H1 (cell line): ENCODE results near the gene ELF4. TPM values are rescaled to one million over a fixed set of nuclear protein-coding genes. Genes with fewer than 3 reads are reported as not detected.

ENCODE experiments used
- BRCA1 ChIP-seq: IDR thresholded peaks from 2 replicates; pipeline ENCODE4 v1.6.1; 2012; ENCODE audit warnings: low read depth, low read length, improper control_type of control experiment
- CREB1 ChIP-seq: IDR thresholded peaks from 2 replicates; pipeline ENCODE4 v1.6.1; 2012; ENCODE audit warnings: inconsistent platforms
- EGR1 ChIP-seq: IDR thresholded peaks from 2 replicates; pipeline ENCODE4 v1.6.1; 2011; ENCODE audit warnings: low read depth, low read length, borderline replicate concordance
- PHF8 ChIP-seq: fragments of 200-600 bp; sonication (generic); conservative IDR thresholded peaks from 2 replicates; pipeline ENCODE4 v1.7.1; 2012; ENCODE audit warnings: low read depth, mild to moderate bottlenecking, inconsistent platforms, low read length, moderate library complexity
- SIX5 ChIP-seq: IDR thresholded peaks from 2 replicates; pipeline ENCODE4 v1.6.1; 2011; ENCODE audit warnings: mild to moderate bottlenecking, low read depth, low read length
- SP4 ChIP-seq: IDR thresholded peaks from 2 replicates; pipeline ENCODE4 v1.6.1; 2012; ENCODE audit warnings: low read length, inconsistent platforms
- polyA plus RNA-seq, 7 experiments: library from polyadenylated mRNA; depleted of rRNA in 3 of 7; stranded (reverse) in 5 of 7; unstranded in 2 of 7; fragments of >200 nt in 5 of 7; fragments of 200-250 nt in 2 of 7; gene quantifications; 1 replicate in 5 of 7; 2 replicates in 1 of 7; 4 replicates in 1 of 7; pipeline versions ENCODE4 v1.2.1 to v1.2.3, GENCODE V29; 2011 to 2013; ENCODE audit warnings: missing spikeins in 2 of 7, mixed read lengths in 2 of 7
- total RNA-seq: library from RNA; stranded (reverse); fragmentation: NEBNext Ultra II Directional; extraction: Animal tissue kit (Norgen Biotek cat#: 25700); gene quantifications from 2 replicates; pipeline ENCODE4 v1.2.1, GENCODE V29; 2021
- TF ChIP-seq, protein P1 (sequence below): fragments of 300-600 bp; sonication (generic); IDR thresholded peaks from 2 replicates; pipeline ENCODE4 v1.7.1; 2012; ENCODE audit warnings: low read length, moderate library complexity, mild to moderate bottlenecking, inconsistent platforms; ENCODE audit not compliant: insufficient replicate concordance

The ELF4 gene
- total and polyA plus RNA-seq, 2 of the 8 experiments (the other 6 are each of a cell fraction or from before 2014, with no cell fraction given), result 1.8 to 2.0 TPM

DNA sequence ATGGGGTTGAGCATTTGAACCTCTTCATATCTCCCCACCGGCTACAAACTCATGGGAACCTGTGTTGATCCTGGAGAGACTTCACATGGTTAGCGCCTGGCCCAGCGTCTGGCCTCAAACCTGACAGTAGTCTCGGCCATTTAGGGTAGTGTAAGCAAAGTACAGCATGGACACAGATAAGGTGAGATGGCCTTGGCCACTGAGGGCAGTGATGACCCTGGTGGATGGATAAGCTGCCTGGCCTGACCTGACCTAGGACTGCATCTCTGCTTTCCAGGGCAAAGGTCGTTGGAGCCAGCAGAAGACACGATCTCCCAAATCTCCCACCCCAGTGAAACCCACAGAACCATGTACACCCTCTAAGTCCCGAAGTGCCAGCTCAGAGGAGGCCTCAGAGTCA, 76.1 kb downstream of the ELF4 start (continued):
- TF ChIP-seq, protein P1, sequence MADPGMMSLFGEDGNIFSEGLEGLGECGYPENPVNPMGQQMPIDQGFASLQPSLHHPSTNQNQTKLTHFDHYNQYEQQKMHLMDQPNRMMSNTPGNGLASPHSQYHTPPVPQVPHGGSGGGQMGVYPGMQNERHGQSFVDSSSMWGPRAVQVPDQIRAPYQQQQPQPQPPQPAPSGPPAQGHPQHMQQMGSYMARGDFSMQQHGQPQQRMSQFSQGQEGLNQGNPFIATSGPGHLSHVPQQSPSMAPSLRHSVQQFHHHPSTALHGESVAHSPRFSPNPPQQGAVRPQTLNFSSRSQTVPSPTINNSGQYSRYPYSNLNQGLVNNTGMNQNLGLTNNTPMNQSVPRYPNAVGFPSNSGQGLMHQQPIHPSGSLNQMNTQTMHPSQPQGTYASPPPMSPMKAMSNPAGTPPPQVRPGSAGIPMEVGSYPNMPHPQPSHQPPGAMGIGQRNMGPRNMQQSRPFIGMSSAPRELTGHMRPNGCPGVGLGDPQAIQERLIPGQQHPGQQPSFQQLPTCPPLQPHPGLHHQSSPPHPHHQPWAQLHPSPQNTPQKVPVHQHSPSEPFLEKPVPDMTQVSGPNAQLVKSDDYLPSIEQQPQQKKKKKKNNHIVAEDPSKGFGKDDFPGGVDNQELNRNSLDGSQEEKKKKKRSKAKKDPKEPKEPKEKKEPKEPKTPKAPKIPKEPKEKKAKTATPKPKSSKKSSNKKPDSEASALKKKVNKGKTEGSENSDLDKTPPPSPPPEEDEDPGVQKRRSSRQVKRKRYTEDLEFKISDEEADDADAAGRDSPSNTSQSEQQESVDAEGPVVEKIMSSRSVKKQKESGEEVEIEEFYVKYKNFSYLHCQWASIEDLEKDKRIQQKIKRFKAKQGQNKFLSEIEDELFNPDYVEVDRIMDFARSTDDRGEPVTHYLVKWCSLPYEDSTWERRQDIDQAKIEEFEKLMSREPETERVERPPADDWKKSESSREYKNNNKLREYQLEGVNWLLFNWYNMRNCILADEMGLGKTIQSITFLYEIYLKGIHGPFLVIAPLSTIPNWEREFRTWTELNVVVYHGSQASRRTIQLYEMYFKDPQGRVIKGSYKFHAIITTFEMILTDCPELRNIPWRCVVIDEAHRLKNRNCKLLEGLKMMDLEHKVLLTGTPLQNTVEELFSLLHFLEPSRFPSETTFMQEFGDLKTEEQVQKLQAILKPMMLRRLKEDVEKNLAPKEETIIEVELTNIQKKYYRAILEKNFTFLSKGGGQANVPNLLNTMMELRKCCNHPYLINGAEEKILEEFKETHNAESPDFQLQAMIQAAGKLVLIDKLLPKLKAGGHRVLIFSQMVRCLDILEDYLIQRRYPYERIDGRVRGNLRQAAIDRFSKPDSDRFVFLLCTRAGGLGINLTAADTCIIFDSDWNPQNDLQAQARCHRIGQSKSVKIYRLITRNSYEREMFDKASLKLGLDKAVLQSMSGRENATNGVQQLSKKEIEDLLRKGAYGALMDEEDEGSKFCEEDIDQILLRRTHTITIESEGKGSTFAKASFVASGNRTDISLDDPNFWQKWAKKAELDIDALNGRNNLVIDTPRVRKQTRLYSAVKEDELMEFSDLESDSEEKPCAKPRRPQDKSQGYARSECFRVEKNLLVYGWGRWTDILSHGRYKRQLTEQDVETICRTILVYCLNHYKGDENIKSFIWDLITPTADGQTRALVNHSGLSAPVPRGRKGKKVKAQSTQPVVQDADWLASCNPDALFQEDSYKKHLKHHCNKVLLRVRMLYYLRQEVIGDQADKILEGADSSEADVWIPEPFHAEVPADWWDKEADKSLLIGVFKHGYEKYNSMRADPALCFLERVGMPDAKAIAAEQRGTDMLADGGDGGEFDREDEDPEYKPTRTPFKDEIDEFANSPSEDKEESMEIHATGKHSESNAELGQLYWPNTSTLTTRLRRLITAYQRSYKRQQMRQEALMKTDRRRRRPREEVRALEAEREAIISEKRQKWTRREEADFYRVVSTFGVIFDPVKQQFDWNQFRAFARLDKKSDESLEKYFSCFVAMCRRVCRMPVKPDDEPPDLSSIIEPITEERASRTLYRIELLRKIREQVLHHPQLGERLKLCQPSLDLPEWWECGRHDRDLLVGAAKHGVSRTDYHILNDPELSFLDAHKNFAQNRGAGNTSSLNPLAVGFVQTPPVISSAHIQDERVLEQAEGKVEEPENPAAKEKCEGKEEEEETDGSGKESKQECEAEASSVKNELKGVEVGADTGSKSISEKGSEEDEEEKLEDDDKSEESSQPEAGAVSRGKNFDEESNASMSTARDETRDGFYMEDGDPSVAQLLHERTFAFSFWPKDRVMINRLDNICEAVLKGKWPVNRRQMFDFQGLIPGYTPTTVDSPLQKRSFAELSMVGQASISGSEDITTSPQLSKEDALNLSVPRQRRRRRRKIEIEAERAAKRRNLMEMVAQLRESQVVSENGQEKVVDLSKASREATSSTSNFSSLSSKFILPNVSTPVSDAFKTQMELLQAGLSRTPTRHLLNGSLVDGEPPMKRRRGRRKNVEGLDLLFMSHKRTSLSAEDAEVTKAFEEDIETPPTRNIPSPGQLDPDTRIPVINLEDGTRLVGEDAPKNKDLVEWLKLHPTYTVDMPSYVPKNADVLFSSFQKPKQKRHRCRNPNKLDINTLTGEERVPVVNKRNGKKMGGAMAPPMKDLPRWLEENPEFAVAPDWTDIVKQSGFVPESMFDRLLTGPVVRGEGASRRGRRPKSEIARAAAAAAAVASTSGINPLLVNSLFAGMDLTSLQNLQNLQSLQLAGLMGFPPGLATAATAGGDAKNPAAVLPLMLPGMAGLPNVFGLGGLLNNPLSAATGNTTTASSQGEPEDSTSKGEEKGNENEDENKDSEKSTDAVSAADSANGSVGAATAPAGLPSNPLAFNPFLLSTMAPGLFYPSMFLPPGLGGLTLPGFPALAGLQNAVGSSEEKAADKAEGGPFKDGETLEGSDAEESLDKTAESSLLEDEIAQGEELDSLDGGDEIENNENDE, result no peak
- no peak for TF ChIP-seq EGR1
- no peak for TF ChIP-seq CREB1
- no peak for TF ChIP-seq PHF8
- no peak for TF ChIP-seq SIX5
- no peak for TF ChIP-seq BRCA1
- TF ChIP-seq SP4, result no peak
